HEK293T (cell line): ENCODE results near the gene GALNT7.

ENCODE experiments used
- ARNT ChIP-seq: fragments of 450-650 bp; IDR thresholded peaks from 2 replicates; pipeline ENCODE4 v1.6.1; 2017; ENCODE audit warnings: mild to moderate bottlenecking
- CTBP1 ChIP-seq: fragments of 450-650 bp; IDR thresholded peaks from 2 replicates; pipeline ENCODE4 v1.6.1; 2016; ENCODE audit warnings: borderline replicate concordance
- ELF4 ChIP-seq: fragments of 450-650 bp; IDR thresholded peaks from 2 replicates; pipeline ENCODE4 v1.6.1; 2017; ENCODE audit warnings: antibody characterized with exemption
- FOXA1 ChIP-seq: fragments of 450-650 bp; IDR thresholded peaks from 2 replicates; pipeline ENCODE4 v1.6.1; 2016; ENCODE audit warnings: mild to moderate bottlenecking
- FOXK2 ChIP-seq: fragments of 450-650 bp; IDR thresholded peaks from 2 replicates; pipeline ENCODE4 v1.6.1; 2016; ENCODE audit warnings: mild to moderate bottlenecking
- FOXM1 ChIP-seq: fragments of 450-650 bp; IDR thresholded peaks from 2 replicates; pipeline ENCODE4 v1.6.1; 2017; ENCODE audit warnings: mild to moderate bottlenecking, borderline replicate concordance
- L3MBTL2 ChIP-seq: fragments of 450-650 bp; conservative IDR thresholded peaks from 2 replicates; pipeline ENCODE4 v1.6.1; 2016; ENCODE audit warnings: mild to moderate bottlenecking
- SP1 ChIP-seq: fragments of 450-650 bp; IDR thresholded peaks from 2 replicates; pipeline ENCODE4 v1.6.1; 2017
- SUZ12 ChIP-seq: fragments of 450-650 bp; IDR thresholded peaks from 2 replicates; pipeline ENCODE4 v1.6.1; 2016; ENCODE audit warnings: mild to moderate bottlenecking

- TF ChIP-seq FOXM1: no peak
- TF ChIP-seq FOXK2: no peak
- no peak for TF ChIP-seq FOXA1
- no peak for TF ChIP-seq CTBP1
- no peak for TF ChIP-seq ELF4
- TF ChIP-seq SP1: no peak
- TF ChIP-seq SUZ12: no peak
- TF ChIP-seq L3MBTL2: no peak
- TF ChIP-seq ARNT: no peak
Measured at GRCh38 chr4:173235050-173235449, 66.4 kb downstream of the GALNT7 start.
